Hematopoietic multipotent progenitor cell (in vitro differentiated cells): ENCODE results near the gene AUTS2. TPM values are rescaled to one million over a fixed set of nuclear protein-coding genes. Genes with fewer than 3 reads are reported as not detected.

Source experiments
- DNase-seq, 3 donors: peaks; one replicate each; pipeline ENCODE4 v3.0.0-alpha.2; 2011 to 2015; ENCODE audit warnings: low read depth in 2 of 3, low spot score in 2 of 3
- total RNA-seq: library from RNA; depleted of rRNA; stranded (reverse); fragments of >200 nt; gene quantifications from one replicate; pipeline ENCODE4 v1.2.3, GENCODE V29; 2012

Gene AUTS2
- total RNA-seq, 1 donor: 14.8 TPM

DNA sequence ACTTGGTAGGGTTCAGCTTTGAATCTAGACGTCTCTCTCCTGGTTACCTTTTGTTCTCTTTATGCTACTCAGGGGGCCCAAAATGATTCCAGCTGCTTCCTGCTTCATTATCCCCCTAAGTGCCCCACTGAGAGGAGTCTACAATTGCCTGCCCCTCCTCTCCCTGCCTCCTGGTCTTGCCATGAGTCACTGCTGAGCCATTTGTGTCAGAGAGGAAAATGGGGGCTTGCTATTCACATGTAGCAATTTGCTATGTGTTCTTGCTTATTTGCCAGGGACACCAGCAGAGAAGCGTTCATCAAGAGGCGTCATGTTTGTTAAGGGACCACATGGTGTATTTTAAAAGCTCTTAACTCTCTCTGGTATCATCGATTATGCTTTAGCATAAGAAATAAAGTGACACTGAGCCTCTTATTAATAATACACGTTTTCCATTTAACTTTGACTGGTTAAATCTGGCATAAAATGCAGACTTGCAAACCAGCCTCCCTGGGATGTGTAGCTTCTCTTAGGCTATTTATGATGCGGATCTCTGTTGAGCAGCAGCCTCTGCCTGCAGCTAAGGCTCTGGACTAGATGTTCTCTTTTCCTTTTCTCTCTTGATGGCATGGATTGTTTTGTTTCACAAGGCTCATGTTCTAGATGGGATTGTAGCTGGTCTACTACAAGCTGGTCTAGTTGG, 239.3 kb downstream of the AUTS2 start:
- no peak for DNase-seq

GRCh38 chr7:69839782-69840181, 241.5 kb downstream of the AUTS2 start:
- DNase-seq: no peak

DNA sequence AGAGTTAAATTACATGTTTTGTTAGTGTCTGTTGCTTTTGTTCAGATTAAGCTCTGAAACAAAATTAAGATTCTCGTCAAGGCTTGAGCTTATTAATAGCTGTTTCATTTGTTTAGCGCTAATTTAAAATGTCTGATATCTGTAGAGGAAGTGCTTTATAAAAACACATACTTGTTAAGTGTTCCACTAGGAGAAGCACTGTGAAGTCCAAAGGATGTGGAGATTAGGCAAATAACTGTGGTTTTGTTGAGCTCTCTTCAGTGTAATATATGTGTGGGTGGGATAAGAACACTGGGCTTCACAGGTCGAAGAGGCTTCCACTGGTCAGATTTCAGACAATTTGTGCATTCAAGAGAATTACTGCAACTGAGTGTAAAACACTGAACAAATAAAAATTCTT, 242.0 kb downstream of the AUTS2 start:
- DNase-seq: no peak

DNA sequence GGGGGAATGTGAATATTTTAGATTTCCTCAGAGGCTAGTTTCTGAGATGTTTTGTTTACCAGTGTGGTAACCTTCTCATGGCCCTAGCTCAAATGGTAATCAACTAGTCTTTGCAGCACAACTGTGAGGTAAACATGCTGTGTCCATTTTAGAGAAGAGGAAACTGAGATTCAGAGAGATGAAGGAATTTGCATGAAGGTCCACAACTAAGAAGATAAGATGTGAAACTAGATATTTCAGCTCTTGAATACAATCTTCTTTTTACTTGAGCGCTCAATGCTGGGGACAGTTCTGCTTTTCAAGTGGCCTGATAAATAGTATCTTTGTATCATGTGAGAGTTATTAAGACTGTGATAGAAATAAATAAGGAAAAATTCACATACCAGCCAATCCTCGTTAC, 245.4 kb downstream of the AUTS2 start:
- no peak for DNase-seq

GRCh38 chr7:69844264-69844868, 246.1 kb downstream of the AUTS2 start:
- no peak for DNase-seq

DNA sequence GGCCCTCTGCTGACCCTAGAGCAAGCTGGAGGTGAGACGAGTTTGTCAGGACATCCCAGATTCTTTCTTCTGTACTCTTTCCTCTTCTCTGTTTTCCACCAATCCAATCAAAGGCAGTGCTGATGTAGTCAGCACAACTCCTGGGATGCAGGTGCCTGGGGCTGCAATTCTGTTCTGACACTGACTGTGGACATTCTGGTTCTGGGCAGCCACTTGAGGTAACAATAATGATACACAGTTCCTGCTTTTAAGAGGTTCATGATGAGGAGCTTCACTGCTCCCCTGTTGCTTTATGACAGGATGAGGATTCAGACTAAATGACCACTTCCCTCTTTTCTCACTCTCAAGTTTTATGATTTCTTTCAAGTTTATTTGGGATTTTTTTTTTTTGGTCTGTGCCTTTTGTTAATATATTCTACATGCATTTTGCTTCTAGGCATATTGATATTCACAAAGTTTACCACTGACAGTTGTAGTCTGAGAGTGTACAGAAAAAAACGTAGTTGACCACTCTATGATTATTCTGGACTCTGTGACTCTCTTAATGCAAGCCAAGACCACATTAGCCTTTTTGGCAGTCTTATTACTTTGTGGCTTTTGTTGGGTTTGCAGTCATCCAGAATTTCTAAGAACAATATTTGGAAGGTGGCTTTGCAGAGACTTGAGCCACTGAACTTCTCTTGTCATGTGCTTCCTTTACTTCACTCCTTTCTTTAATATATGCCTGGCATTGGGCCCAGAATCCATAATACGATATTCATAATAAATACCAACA, 247.6 kb downstream of the AUTS2 start:
- no peak for DNase-seq

GRCh38 chr7:69847921-69848612, 249.8 kb downstream of the AUTS2 start:
- DNase-seq: no peak

DNA sequence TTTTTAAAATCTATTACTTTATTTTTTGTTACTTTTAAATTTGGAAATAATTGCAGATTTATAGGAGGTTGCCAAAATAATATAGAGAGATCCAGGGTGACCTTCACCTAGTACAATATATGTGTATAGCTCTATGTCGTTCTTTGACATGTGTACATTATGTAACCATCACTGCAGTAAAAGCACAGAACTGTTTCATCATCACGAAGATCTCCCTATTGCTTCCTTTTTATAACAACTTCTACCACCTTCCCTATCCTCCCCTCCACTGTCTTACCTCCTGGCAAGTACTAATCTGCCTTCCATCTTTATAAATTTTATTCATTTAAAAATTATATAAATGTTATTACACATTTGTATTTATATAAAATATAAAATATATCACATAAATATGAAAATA, 251.0 kb downstream of the AUTS2 start:
- DNase-seq: no peak

DNA sequence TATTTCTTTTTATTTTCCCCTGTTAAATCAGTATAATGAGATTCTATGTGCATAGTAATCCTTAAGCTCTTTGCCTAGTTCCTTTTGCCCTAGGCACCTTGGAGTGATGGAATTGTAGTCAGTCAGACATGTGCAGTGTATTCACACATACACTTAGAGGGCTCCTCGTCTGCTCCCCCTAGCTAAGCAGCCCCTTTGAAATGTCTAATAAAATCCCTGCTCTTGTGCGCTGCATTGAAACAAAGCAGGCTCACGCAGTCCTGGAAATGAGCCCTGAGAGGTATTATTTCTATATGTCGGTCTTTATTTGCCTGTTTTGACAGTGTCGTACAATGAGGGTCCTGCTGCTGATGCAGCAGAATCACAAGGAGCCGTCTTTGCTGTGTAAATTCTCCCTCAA, 258.7 kb downstream of the AUTS2 start:
- no peak for DNase-seq

GRCh38 chr7:69858471-69858870, 260.2 kb downstream of the AUTS2 start:
- no peak for DNase-seq

- DNase-seq: no peak
Measured at GRCh38 chr7:69859342-69859741, 261.1 kb downstream of the AUTS2 start.

- DNase-seq: no peak
Measured at GRCh38 chr7:69860486-69860885, 262.2 kb downstream of the AUTS2 start.

GRCh38 chr7:69860941-69861622, 262.8 kb downstream of the AUTS2 start:
- no peak for DNase-seq

- DNase-seq: no peak
Measured at GRCh38 chr7:69862413-69863064, 264.3 kb downstream of the AUTS2 start.

GRCh38 chr7:69864274-69864673, 266.0 kb downstream of the AUTS2 start:
- no peak for DNase-seq

DNA sequence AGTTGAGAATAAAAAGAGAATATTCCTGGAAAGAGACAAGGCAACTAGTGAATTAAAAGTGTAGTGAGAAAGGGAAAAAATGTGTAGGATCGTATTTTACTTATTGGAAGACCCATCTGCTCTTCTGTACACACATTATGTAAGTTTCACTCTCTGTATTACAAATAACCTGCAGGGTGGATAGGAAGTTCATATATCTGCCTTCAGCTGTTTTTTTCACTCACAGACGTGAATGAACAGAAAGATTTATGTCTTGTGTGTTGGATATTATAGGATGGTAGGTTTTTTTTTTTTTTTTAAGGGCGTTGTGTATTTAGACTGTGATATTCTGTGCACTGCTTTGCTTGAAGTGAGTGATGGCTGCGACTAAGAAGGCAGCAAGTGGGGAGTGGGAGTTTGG, 266.5 kb downstream of the AUTS2 start:
- no peak for DNase-seq

DNA sequence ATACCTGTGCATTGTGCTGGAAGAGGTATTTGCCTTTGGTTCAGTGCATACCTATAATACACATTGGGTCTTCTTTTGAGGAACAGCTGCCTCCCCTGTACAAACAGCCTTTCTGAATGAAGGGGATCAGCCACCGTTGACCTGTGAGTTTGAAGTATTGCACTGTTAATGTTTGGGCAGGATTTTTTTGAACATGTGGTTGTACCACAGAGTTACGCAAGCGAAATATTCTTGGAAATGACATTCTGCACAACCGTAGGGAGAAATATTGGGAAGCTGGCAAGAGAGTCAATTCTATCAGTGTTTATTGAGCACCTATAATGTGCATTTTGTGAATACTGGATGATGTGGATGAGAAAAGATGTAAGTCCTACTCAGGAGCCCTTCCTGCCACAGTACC, 270.6 kb downstream of the AUTS2 start:
- DNase-seq: no peak

- DNase-seq: no peak
Measured at GRCh38 chr7:69871213-69871885, 273.1 kb downstream of the AUTS2 start.

DNA sequence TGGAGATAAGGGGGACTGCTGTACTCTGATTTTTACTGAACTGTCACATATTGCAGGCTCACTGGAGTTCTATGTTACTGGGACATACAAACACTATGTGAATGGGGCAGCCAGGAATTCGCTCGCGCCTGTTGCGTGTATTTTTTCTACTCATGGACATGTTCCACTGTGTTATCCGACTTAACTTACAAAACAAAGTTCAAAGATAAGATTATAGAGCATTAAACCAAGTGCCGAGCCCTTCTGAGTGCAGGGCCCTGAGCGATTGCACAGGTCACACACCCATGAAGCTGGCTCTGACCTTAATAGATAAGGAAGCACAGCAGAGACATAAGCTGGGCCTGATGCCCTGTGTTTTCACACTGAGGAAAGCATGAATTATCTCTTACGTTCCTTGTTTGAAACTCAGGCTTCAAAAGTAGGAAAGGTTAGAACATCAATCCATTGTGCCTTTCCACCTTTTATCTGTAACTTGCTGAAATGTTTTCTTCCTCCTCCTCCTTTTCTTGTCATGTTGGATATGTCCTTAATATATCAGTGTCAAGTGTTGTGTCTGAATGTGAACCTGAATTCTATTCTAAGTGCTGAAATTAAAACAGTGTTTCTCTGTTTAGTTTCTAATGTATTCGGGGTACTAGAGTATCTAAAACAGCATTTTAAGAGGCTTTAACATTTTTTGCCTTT, 273.8 kb downstream of the AUTS2 start:
- peak in 1 of 3 donors; percentile 18 for DNase-seq
